Breast epithelium (tissue), 3 donors: ENCODE data around the gene DPP4.

Experiments
- CTCF ChIP-seq, 3 donors: fragments of 450-650 bp; IDR thresholded peaks; one replicate each; pipeline ENCODE4 v1.5.1; 2016 to 2017; ENCODE audit warnings: antibody characterized with exemption in 3 of 3, mild to moderate bottlenecking in 3 of 3, moderate library complexity in 3 of 3
- POLR2A ChIP-seq: fragments of 450-650 bp; IDR thresholded peaks from one replicate; pipeline ENCODE4 v1.6.1; 2016; ENCODE audit warnings: antibody characterized with exemption, mild to moderate bottlenecking, moderate library complexity
- POLR2AphosphoS5 ChIP-seq, 3 donors: sonication (generic); formaldehyde crosslinking; IDR thresholded peaks; one replicate each; pipeline ENCODE4 v1.6.1; 2017; ENCODE audit warnings: antibody characterized with exemption in 3 of 3

DNA sequence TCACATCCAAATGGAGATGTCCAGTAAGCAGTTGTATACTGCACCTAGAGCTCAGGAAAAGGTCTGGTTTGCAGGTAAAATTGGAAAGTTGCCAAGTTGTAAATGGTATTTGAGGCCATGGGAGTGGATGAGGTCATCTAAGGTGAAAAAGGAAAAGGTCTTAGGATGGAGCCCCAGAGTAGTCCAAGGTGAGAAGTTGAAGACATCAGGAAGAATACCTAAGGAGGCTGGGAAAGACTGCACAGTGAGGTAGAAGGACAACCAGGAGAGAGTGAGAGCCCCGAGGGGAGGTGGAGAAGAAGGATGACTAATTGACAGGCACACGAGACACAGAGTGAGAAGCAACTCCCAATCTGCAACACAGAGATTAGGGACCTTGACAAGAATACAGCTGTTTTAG, 10.7 kb downstream of the DPP4 start:
- TF ChIP-seq CTCF (IDR thresholded peaks at IDR 0.05) (no peak), POLR2A (no peak), POLR2AphosphoS5 (IDR thresholded peaks at IDR 0.05) (no peak)
